ENCODE data around the gene GOSR2.

Gene GOSR2

DNA sequence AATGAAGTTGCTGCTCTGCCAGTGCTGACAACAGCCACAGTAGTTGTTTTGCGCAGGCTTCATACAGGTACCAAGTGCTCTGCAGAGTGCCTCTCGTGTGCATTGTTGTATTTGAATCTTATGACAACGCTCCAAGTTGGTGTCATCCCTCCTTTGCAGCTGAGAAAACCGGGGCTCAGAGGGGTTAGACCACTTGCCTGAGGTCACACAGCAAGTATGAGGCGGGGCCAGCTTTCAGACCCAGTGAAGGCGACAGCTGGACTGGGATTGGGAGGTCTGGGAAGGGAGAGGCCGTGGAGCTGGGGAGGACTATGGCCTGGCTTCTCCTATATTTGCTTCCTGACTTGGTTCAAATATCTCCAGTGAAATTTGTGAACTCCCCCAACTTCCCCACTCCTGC lies 38.4 kb upstream of the GOSR2 start:
- H3K4me2 ChIP-seq (ENCODE audit: low read depth, low read length, poor library complexity, severe bottlenecking): no peak overlapping the region
- no peaks in the 10 kb centered on the region for H3K9me2 ChIP-seq (replicated peaks; ENCODE audit: low read depth, low read length)
- no peaks in the 10 kb centered on the region for H3F3A ChIP-seq (ENCODE audit: low read depth)
- no peaks in the 10 kb centered on the region for H3K27me3 ChIP-seq (ENCODE audit: insufficient read depth, low read length, poor library complexity, severe bottlenecking)
- no peaks in the 10 kb centered on the region for H3K36me3 ChIP-seq (ENCODE audit: insufficient read depth, low read length)
- no peak overlapping the region for H3K4me3 ChIP-seq (ENCODE audit: low read length, poor library complexity, severe bottlenecking)
- TF ChIP-seq, protein P1, sequence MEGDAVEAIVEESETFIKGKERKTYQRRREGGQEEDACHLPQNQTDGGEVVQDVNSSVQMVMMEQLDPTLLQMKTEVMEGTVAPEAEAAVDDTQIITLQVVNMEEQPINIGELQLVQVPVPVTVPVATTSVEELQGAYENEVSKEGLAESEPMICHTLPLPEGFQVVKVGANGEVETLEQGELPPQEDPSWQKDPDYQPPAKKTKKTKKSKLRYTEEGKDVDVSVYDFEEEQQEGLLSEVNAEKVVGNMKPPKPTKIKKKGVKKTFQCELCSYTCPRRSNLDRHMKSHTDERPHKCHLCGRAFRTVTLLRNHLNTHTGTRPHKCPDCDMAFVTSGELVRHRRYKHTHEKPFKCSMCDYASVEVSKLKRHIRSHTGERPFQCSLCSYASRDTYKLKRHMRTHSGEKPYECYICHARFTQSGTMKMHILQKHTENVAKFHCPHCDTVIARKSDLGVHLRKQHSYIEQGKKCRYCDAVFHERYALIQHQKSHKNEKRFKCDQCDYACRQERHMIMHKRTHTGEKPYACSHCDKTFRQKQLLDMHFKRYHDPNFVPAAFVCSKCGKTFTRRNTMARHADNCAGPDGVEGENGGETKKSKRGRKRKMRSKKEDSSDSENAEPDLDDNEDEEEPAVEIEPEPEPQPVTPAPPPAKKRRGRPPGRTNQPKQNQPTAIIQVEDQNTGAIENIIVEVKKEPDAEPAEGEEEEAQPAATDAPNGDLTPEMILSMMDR (conservative IDR thresholded peaks at IDR 0.05; ENCODE audit: low read length): no peak
- no peak for TF ChIP-seq EZH2phosphoT487 (IDR thresholded peaks at IDR 0.05; ENCODE audit: borderline replicate concordance)
- H3K9me3 ChIP-seq (ENCODE audit: insufficient read depth, low read depth, low read length): no peaks in the 10 kb centered on the region
- no peaks in the 10 kb centered on the region for H3K79me2 ChIP-seq (ENCODE audit: insufficient read depth, low read length)
- H3K9ac ChIP-seq (ENCODE audit: low read depth, low read length, poor library complexity, severe bottlenecking): no peak overlapping the region
- H4K20me1 ChIP-seq (ENCODE audit: insufficient read depth, low read length, poor library complexity, severe bottlenecking): no peaks in the 10 kb centered on the region
- H2AFZ ChIP-seq (ENCODE audit: low read length): no peak overlapping the region
- peaks cover 8% of the 10 kb centered on the region for H3K4me1 ChIP-seq (ENCODE audit: insufficient read depth, low read length, poor library complexity, severe bottlenecking)

DNA sequence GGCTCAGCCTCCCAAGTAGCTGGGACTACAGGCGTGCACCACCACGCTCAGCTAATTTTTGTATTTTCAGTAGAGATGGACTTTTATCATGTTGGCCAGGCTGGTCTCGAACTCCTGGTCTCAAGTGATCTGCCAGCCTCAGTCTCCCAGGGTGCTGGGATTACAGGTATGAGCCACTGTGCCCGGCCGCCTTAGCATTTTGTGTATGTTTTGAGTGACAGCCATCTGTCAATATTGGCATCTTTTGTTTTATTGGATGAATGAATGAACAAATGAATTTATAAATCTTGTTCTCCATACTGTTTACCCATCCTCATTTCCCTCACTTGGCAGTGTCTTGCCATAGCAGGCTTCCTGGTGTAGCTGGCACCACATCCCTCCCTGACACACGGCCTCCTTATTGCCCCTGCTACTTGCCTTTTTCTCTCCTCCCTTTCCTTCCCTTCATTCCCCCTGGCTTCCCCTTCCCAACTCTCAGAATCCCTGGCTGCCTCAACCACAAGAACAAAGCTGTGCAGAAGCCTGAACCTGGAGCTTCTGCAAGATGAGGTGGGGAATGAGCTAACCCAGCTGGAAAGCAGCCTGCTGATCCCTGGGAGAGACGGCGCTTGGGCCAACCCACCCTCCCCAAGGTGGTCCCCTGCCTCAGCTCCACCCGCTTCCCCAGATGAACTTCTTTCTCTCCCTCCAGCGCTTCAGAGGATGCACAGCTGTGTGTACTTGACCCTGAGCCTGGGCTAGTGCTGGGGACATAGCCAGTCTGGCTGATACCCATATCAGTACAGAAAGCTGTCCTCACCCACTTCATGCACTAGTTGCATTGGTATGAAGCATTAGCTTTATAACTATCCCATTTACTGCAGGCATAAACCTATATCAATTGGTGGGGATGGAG lies 37.3 kb upstream of the GOSR2 start:
- Histone ChIP-seq H3K4me1 (ENCODE audit: insufficient read depth, low read length, poor library complexity, severe bottlenecking) (peaks cover 12% of the 10 kb centered on the region), H2AFZ (ENCODE audit: low read length) (no peak overlapping the region), H3K36me3 (ENCODE audit: insufficient read depth, low read length) (no peaks in the 10 kb centered on the region), H3K9me2 (replicated peaks; ENCODE audit: low read depth, low read length) (no peaks in the 10 kb centered on the region), H3K4me3 (ENCODE audit: low read length, poor library complexity, severe bottlenecking) (no peak overlapping the region), H3K4me2 (ENCODE audit: low read depth, low read length, poor library complexity, severe bottlenecking) (no peak overlapping the region), H3K27me3 (ENCODE audit: insufficient read depth, low read length, poor library complexity, severe bottlenecking) (no peaks in the 10 kb centered on the region), H4K20me1 (ENCODE audit: insufficient read depth, low read length, poor library complexity, severe bottlenecking) (no peaks in the 10 kb centered on the region), H3K79me2 (ENCODE audit: insufficient read depth, low read length) (no peaks in the 10 kb centered on the region), H3K9me3 (ENCODE audit: insufficient read depth, low read depth, low read length) (no peaks in the 10 kb centered on the region), H3K9ac (ENCODE audit: low read depth, low read length, poor library complexity, severe bottlenecking) (no peak overlapping the region), H3F3A (ENCODE audit: low read depth) (no peaks in the 10 kb centered on the region)
- TF ChIP-seq EZH2phosphoT487 (IDR thresholded peaks at IDR 0.05; ENCODE audit: borderline replicate concordance): no peak
- TF ChIP-seq, protein P1 (conservative IDR thresholded peaks at IDR 0.05; ENCODE audit: low read length): no peak

DNA sequence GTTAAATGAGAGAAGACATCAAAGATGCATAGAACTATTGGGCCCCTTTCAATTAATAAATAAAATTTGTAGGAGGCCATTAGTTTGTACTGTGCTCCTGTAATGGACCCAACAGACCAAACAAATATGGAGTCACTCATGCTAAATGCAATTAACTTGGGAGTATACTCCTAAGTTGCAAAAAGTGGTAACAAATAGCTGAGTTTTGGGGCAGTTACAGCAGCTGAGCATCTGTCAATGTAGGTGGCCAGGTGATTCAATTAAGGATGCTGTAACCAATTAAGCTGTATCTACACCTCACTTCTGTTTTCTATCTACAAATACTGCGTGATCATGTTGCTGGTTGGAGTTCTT lies 36.7 kb upstream of the GOSR2 start:
- Histone ChIP-seq H3K4me2 (ENCODE audit: low read depth, low read length, poor library complexity, severe bottlenecking) (no peak overlapping the region), H2AFZ (ENCODE audit: low read length) (no peak overlapping the region)
- TF ChIP-seq, protein P1 (conservative IDR thresholded peaks at IDR 0.05; ENCODE audit: low read length): no peak
- no peak for TF ChIP-seq EZH2phosphoT487 (IDR thresholded peaks at IDR 0.05; ENCODE audit: borderline replicate concordance)

More for the DNA sequence above, 36.7 kb upstream of the GOSR2 start:
- no peaks in the 10 kb centered on the region for H3K79me2 ChIP-seq (ENCODE audit: insufficient read depth, low read length)
- no peaks in the 10 kb centered on the region for H3F3A ChIP-seq (ENCODE audit: low read depth)
- no peaks in the 10 kb centered on the region for H3K9me3 ChIP-seq (ENCODE audit: insufficient read depth, low read depth, low read length)
- no peak overlapping the region for H3K9ac ChIP-seq (ENCODE audit: low read depth, low read length, poor library complexity, severe bottlenecking)
- H3K4me1 ChIP-seq (ENCODE audit: insufficient read depth, low read length, poor library complexity, severe bottlenecking): peaks cover 15% of the 10 kb centered on the region
- no peaks in the 10 kb centered on the region for H3K27me3 ChIP-seq (ENCODE audit: insufficient read depth, low read length, poor library complexity, severe bottlenecking)
- no peaks in the 10 kb centered on the region for H4K20me1 ChIP-seq (ENCODE audit: insufficient read depth, low read length, poor library complexity, severe bottlenecking)
- H3K36me3 ChIP-seq (ENCODE audit: insufficient read depth, low read length): no peaks in the 10 kb centered on the region
- H3K9me2 ChIP-seq (replicated peaks; ENCODE audit: low read depth, low read length): no peaks in the 10 kb centered on the region
- H3K4me3 ChIP-seq (ENCODE audit: low read length, poor library complexity, severe bottlenecking): no peak overlapping the region
